Type B pancreatic cell (in vitro differentiated cells): ENCODE results near the gene PRC1. TPM values are rescaled to one million over a fixed set of nuclear protein-coding genes. Genes with fewer than 3 reads are reported as not detected.

Experiments
- DNase-seq: peaks from one replicate; pipeline ENCODE4 v3.0.0; 2021; ENCODE audit warnings: mixed read lengths; ENCODE audit not compliant: unreplicated experiment; ENCODE audit errors: extremely low spot score
- H3K27ac Mint-ChIP-seq: 2 replicates; pipeline ENCODE4 v1.8.0; 2021; ENCODE audit warnings: mild to moderate bottlenecking, mixed read lengths
- H3K27me3 Mint-ChIP-seq: 2 replicates; pipeline ENCODE4 v1.8.0; 2021; ENCODE audit warnings: mixed read lengths
- H3K36me3 Mint-ChIP-seq: 2 replicates; pipeline ENCODE4 v1.8.0; 2021; ENCODE audit warnings: mixed read lengths
- H3K4me1 Mint-ChIP-seq: one replicate; pipeline ENCODE4 v1.8.0; 2021; ENCODE audit warnings: mixed read lengths; ENCODE audit not compliant: unreplicated experiment
- H3K4me3 Mint-ChIP-seq: 2 replicates; pipeline ENCODE4 v1.8.0; 2021; ENCODE audit warnings: mild to moderate bottlenecking, mixed read lengths
- H3K9me3 Mint-ChIP-seq: 2 replicates; pipeline ENCODE4 v1.8.0; 2021; ENCODE audit warnings: mixed read lengths
- CTCF ChIP-seq: fragments of 200-600 bp; sonication (generic); conservative IDR thresholded peaks from 2 replicates; pipeline ENCODE4 v1.5.0; 2021; ENCODE audit warnings: antibody characterized with exemption, mild to moderate bottlenecking
- total RNA-seq: library from RNA; stranded (reverse); gene quantifications from 2 replicates; pipeline ENCODE4 v1.2.1, GENCODE V29; 2021; ENCODE audit warnings: low replicate concordance

Gene PRC1
- total RNA-seq, 1 donor from 2014 or later = 101 TPM

DNA sequence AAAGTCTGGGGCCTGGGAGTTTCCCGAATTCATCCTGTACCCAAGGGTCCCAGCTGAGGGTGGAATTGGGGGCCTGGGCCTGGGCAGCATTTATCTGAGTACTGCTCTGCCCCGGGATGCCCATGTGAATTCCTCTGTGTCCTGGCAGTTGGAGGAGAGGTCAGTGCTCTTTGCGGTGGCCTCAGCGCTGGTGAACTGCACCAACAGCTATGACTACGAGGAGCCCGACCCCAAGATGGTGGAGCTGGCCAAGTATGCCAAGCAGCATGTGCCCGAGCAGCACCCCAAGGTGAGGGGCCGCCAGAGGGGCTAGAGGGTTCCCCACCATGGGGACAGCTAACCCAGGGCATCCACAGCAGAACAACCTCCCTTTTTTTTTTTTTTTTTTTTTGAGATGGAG, 45.8 kb downstream of the PRC1 start:
- H3K27me3 Mint-ChIP-seq = no peaks in the 10 kb centered on the region
- H3K27ac Mint-ChIP-seq = no peak overlapping the region
- TF ChIP-seq CTCF = no peak
- H3K4me3 Mint-ChIP-seq = no peak overlapping the region
- DNase-seq = no peak
- no peaks in the 10 kb centered on the region for H3K4me1 Mint-ChIP-seq
- no peaks in the 10 kb centered on the region for H3K9me3 Mint-ChIP-seq
- peaks cover 4% of the 10 kb centered on the region for H3K36me3 Mint-ChIP-seq

DNA sequence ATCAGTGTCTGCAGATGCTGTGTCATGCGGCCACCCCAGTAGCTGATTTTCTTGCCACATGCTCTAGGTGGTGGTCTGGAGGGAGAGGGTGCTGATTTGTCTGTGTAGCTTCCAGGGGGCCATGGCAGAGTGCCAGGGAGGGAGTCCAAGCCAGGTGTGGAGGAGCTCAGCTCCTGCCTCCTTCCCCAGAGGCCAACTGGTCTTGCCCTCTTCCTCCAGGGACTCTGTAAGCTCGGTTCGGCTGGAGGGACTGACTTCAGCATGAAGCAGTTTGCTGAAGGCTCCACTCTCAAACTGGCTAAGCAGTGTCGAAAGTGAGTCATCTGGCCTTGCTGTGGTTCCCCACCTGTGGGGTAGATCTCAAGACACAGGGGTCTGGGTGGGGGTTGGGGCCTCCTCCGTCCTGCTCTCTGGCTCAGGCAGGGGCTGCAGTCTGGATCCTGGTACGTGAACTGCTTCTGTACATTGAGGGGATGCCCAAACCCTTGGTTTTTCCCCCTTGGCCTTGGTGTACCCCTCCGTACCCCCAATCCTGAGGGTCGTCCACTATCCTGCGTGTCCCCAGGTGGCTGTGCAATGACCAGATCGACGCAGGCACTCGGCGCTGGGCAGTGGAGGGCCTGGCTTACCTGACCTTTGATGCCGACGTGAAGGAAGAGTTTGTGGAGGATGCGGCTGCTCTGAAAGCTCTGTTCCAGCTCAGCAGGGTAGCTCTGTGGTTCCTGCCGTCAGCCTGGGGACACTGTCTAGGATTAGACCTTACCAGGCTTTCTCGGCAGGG, 46.6 kb downstream of the PRC1 start:
- H3K9me3 Mint-ChIP-seq = no peaks in the 10 kb centered on the region
- H3K27me3 Mint-ChIP-seq = no peaks in the 10 kb centered on the region

DNA sequence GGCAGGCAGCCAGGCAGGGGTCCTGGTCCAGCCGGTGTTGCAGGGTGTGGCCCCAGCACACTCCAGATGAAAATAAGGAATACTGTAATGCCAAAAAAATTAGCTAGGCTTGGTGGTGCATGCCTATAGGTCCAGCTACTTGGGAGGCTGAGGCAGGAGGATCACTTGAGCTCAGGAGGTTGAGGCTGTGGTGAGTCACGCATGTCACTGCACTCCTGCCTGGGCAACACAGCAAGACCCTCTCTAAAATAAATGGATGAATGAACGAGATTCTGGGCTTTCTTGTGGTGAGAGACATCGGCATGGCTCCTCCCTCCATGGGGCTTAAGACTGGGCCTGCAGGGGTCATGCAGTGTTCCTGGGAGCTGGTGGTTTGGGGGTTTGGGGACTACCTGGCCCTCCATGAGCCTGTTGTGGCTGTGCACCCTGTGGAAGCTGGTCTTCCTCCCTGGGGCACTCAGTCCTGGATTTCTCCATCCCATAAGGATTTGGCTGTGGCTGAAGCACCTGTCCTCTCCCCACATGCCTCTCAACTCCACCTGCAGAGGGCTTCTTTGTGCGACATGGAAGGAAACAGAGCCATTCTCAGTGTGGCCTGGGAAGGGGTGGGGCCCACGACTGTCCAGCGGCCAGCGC, 47.3 kb downstream of the PRC1 start:
- Mint-ChIP-seq H3K27ac (no peak overlapping the region), H3K9me3 (no peaks in the 10 kb centered on the region), H3K36me3 (peaks cover 3% of the 10 kb centered on the region)

More for the DNA sequence above, 46.6 kb downstream of the PRC1 start:
- Mint-ChIP-seq H3K4me1 (no peaks in the 10 kb centered on the region), H3K27ac (no peak overlapping the region), H3K36me3 (peaks cover 4% of the 10 kb centered on the region), H3K4me3 (no peak overlapping the region)
- TF ChIP-seq CTCF = no peak
- no peak for DNase-seq

GRCh38 chr15:90946538-90946937, 47.8 kb downstream of the PRC1 start:
- no peak for DNase-seq
- TF ChIP-seq CTCF = no peak
- no peaks in the 10 kb centered on the region for H3K4me1 Mint-ChIP-seq
- H3K4me3 Mint-ChIP-seq = no peak overlapping the region
- H3K36me3 Mint-ChIP-seq = no peaks in the 10 kb centered on the region
- H3K27me3 Mint-ChIP-seq = no peaks in the 10 kb centered on the region
- no peak overlapping the region for H3K27ac Mint-ChIP-seq
- no peaks in the 10 kb centered on the region for H3K9me3 Mint-ChIP-seq

More for the DNA sequence above, 47.3 kb downstream of the PRC1 start:
- no peak for TF ChIP-seq CTCF
- no peaks in the 10 kb centered on the region for H3K27me3 Mint-ChIP-seq
- no peak overlapping the region for H3K4me3 Mint-ChIP-seq
- no peak for DNase-seq
- H3K4me1 Mint-ChIP-seq = no peaks in the 10 kb centered on the region

DNA sequence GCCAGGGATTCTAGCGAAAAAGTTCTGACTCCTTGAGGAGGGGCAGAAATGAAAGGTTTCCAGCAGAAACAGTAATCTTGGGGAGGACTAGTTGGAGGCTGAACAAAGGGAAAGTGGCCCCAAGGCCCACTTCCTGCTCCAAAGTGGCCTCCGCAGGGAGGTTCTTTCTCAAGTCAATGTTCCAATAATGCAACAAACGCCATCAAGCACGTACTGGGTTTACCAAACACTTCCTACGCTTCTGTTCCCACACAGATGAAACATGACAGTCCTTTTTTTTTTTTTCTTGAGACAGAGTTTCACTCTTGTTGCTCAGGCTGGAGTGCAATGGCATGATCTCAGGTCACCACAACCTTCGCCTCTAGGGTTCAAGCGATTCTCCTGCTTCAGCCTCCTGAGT, 49.2 kb downstream of the PRC1 start:
- Mint-ChIP-seq H3K36me3 (no peaks in the 10 kb centered on the region), H3K27me3 (no peaks in the 10 kb centered on the region), H3K9me3 (no peaks in the 10 kb centered on the region), H3K4me1 (no peaks in the 10 kb centered on the region), H3K4me3 (no peak overlapping the region), H3K27ac (no peak overlapping the region)
- no peak for TF ChIP-seq CTCF
- no peak for DNase-seq
